Neural cell (in vitro differentiated cells): Measurements from ENCODE around the gene SPATA19. TPM values are rescaled to one million over a fixed set of nuclear protein-coding genes. Genes with fewer than 3 reads are reported as not detected.

Experiments used
- H2AFZ ChIP-seq: fragments of 200-600, 300-800 bp; sonication (generic), shearing (Covaris generic); 2 replicates; pipeline ENCODE4 v1.6.0; 2014; ENCODE audit warnings: low read depth, mild to moderate bottlenecking, antibody characterized with exemption, low read length, moderate library complexity
- H3F3A ChIP-seq: fragments of 200-600 bp; shearing (Covaris generic); 2 replicates; pipeline ENCODE4 v1.6.1; 2016; ENCODE audit warnings: mild to moderate bottlenecking, moderate library complexity, mixed read lengths, antibody characterized with exemption, low read length; ENCODE audit not compliant: insufficient read depth, poor library complexity, severe bottlenecking
- H3K27ac ChIP-seq: fragments of 200-600, 300-800 bp; sonication (generic), shearing (Covaris generic); 2 replicates; pipeline ENCODE4 v1.5.1; 2014; ENCODE audit warnings: mild to moderate bottlenecking, low read length, moderate library complexity
- H3K27me3 ChIP-seq: fragments of 300-800, 200-600 bp; sonication (generic), shearing (Covaris generic); 2 replicates; pipeline ENCODE4 v1.6.0; 2014; ENCODE audit warnings: mild to moderate bottlenecking, low read depth, low read length, moderate library complexity; ENCODE audit not compliant: insufficient read depth
- H3K36me3 ChIP-seq: fragments of 300-800, 200-600 bp; sonication (generic), shearing (Covaris generic); 2 replicates; pipeline ENCODE4 v1.5.1; 2014; ENCODE audit warnings: mild to moderate bottlenecking, antibody characterized with exemption, low read length, moderate library complexity; ENCODE audit not compliant: insufficient read depth
- H3K4me2 ChIP-seq: fragments of 300-800, 200-600 bp; sonication (generic), shearing (Covaris generic); 2 replicates; pipeline ENCODE4 v1.6.0; 2014; ENCODE audit warnings: mild to moderate bottlenecking, low read length
- H3K4me3 ChIP-seq: fragments of 300-800, 200-600 bp; sonication (generic), shearing (Covaris generic); 2 replicates; pipeline ENCODE4 v1.5.1; 2014; ENCODE audit warnings: mild to moderate bottlenecking, low read length, moderate library complexity
- H3K79me2 ChIP-seq: fragments of 200-600 bp; shearing (Covaris generic); replicated peaks from 2 replicates; pipeline ENCODE4 v1.6.0; 2014; ENCODE audit warnings: mild to moderate bottlenecking, low read length, moderate library complexity; ENCODE audit not compliant: insufficient read depth
- H3K9ac ChIP-seq: fragments of 300-800, 200-600 bp; sonication (generic), shearing (Covaris generic); 2 replicates; pipeline ENCODE4 v1.6.1; 2016; ENCODE audit warnings: mild to moderate bottlenecking, low read length, mixed read lengths
- H3K9me2 ChIP-seq: fragments of 200-600 bp; shearing (Covaris generic); 2 replicates; pipeline ENCODE4 v1.6.1; 2016; ENCODE audit warnings: mild to moderate bottlenecking, low read length, mixed read lengths; ENCODE audit not compliant: insufficient read depth
- H3K9me3 ChIP-seq: fragments of 200-600, 300-800 bp; sonication (generic), shearing (Covaris generic); 2 replicates; pipeline ENCODE4 v1.6.1; 2016; ENCODE audit warnings: mild to moderate bottlenecking, mixed run types, low read length, moderate library complexity, mixed read lengths
- H4K20me1 ChIP-seq: fragments of 200-600 bp; shearing (Covaris generic); 2 replicates; pipeline ENCODE4 v1.6.1; 2016; ENCODE audit warnings: mild to moderate bottlenecking, mixed run types; ENCODE audit not compliant: insufficient read depth
- EP300 ChIP-seq: fragments of 450-650 bp; conservative IDR thresholded peaks from 2 replicates; pipeline ENCODE4 v1.6.1; 2014; ENCODE audit warnings: antibody characterized with exemption, mild to moderate bottlenecking, moderate library complexity; ENCODE audit not compliant: poor library complexity, severe bottlenecking
- EZH2 ChIP-seq: fragments of 200-600, 300-800 bp; shearing (Covaris generic), sonication (generic); IDR thresholded peaks from 2 replicates; pipeline ENCODE4 v1.6.1; 2014; ENCODE audit warnings: antibody characterized with exemption, low read length, borderline replicate concordance, mild to moderate bottlenecking; ENCODE audit not compliant: insufficient read depth, poor library complexity, severe bottlenecking
- MXI1 ChIP-seq: fragments of 450-650 bp; conservative IDR thresholded peaks from 2 replicates; pipeline ENCODE4 v1.6.1; 2014; ENCODE audit warnings: antibody characterized with exemption, mild to moderate bottlenecking; ENCODE audit not compliant: poor library complexity, severe bottlenecking
- POLR2AphosphoS5 ChIP-seq: IDR thresholded peaks from 2 replicates; pipeline ENCODE4 v1.6.1; 2012
- RAD21 ChIP-seq: fragments of 450-650 bp; conservative IDR thresholded peaks from 2 replicates; pipeline ENCODE4 v1.6.1; 2014; ENCODE audit warnings: antibody characterized with exemption, mild to moderate bottlenecking, moderate library complexity
- SMC3 ChIP-seq: fragments of 450-650 bp; conservative IDR thresholded peaks from 2 replicates; pipeline ENCODE4 v1.6.1; 2014; ENCODE audit warnings: antibody characterized with exemption, mild to moderate bottlenecking, moderate library complexity; ENCODE audit not compliant: poor library complexity
- TAF1 ChIP-seq: IDR thresholded peaks from 2 replicates; pipeline ENCODE4 v1.6.1; 2012; ENCODE audit warnings: low read depth
- polyA plus RNA-seq: library from polyadenylated mRNA; depleted of rRNA; stranded (reverse); fragments of >200 nt; gene quantifications from 2 replicates; pipeline ENCODE4 v1.2.3, GENCODE V29; 2014
- TF ChIP-seq, protein P1 (sequence below): fragments of 450-650 bp; IDR thresholded peaks from 2 replicates; pipeline ENCODE4 v1.5.1; 2014; ENCODE audit warnings: antibody characterized with exemption, mild to moderate bottlenecking, moderate library complexity; ENCODE audit not compliant: poor library complexity, severe bottlenecking
- TF ChIP-seq, protein P2 (sequence below): IDR thresholded peaks from 2 replicates; pipeline ENCODE4 v1.6.1; 2012; ENCODE audit warnings: borderline replicate concordance

Gene SPATA19
- polyA plus RNA-seq, 1 donor from 2014 or later = not detected

DNA sequence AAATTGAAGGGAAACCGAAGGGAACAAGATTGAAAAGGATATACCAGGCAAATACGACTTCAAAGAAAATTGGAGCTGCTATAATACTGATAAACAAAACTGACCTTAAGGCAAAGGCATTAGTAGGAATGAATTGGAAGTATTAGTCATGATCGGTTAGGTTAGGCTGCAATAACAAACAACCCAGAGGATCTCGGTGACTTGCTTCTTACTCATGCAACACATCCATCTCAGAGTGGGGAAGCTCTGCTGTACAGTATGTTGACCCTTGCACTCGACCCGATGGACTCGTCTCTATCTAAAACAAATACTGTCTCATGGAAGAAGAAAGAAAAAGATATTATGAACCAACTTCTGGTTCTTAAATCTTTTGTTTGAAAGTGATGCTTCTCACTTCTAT lies 42.3 kb downstream of the SPATA19 start (continued):
- TF ChIP-seq SMC3 = no peak

GRCh38 chr11:133801356-133801755 lies 44.0 kb downstream of the SPATA19 start:
- no peaks in the 10 kb centered on the region for H3F3A ChIP-seq
- H3K4me3 ChIP-seq = no peak overlapping the region
- no peak overlapping the region for H3K27ac ChIP-seq
- H4K20me1 ChIP-seq = no peaks in the 10 kb centered on the region
- no peak overlapping the region for H3K9ac ChIP-seq
- no peaks in the 10 kb centered on the region for H3K36me3 ChIP-seq
- H3K79me2 ChIP-seq = no peaks in the 10 kb centered on the region
- no peak overlapping the region for H2AFZ ChIP-seq
- H3K4me2 ChIP-seq = no peak overlapping the region
- no peaks in the 10 kb centered on the region for H3K27me3 ChIP-seq
- TF ChIP-seq TAF1 (no peak), EP300 (no peak), SMC3 (no peak), RAD21 (no peak)
- TF ChIP-seq, protein P1, sequence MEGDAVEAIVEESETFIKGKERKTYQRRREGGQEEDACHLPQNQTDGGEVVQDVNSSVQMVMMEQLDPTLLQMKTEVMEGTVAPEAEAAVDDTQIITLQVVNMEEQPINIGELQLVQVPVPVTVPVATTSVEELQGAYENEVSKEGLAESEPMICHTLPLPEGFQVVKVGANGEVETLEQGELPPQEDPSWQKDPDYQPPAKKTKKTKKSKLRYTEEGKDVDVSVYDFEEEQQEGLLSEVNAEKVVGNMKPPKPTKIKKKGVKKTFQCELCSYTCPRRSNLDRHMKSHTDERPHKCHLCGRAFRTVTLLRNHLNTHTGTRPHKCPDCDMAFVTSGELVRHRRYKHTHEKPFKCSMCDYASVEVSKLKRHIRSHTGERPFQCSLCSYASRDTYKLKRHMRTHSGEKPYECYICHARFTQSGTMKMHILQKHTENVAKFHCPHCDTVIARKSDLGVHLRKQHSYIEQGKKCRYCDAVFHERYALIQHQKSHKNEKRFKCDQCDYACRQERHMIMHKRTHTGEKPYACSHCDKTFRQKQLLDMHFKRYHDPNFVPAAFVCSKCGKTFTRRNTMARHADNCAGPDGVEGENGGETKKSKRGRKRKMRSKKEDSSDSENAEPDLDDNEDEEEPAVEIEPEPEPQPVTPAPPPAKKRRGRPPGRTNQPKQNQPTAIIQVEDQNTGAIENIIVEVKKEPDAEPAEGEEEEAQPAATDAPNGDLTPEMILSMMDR = no peak
- H3K9me2 ChIP-seq = no peaks in the 10 kb centered on the region
- H3K9me3 ChIP-seq = no peaks in the 10 kb centered on the region

- Histone ChIP-seq H3F3A (no peaks in the 10 kb centered on the region), H3K9me3 (no peaks in the 10 kb centered on the region), H3K4me2 (no peak overlapping the region), H3K4me3 (no peak overlapping the region), H3K79me2 (no peaks in the 10 kb centered on the region), H3K27me3 (no peaks in the 10 kb centered on the region), H4K20me1 (no peaks in the 10 kb centered on the region), H3K9ac (no peak overlapping the region), H3K36me3 (no peaks in the 10 kb centered on the region), H2AFZ (no peak overlapping the region), H3K27ac (no peak overlapping the region), H3K9me2 (no peaks in the 10 kb centered on the region)
- TF ChIP-seq POLR2AphosphoS5 = no peak
- no peak for TF ChIP-seq EP300
- no peak for TF ChIP-seq MXI1
- TF ChIP-seq, protein P2, sequence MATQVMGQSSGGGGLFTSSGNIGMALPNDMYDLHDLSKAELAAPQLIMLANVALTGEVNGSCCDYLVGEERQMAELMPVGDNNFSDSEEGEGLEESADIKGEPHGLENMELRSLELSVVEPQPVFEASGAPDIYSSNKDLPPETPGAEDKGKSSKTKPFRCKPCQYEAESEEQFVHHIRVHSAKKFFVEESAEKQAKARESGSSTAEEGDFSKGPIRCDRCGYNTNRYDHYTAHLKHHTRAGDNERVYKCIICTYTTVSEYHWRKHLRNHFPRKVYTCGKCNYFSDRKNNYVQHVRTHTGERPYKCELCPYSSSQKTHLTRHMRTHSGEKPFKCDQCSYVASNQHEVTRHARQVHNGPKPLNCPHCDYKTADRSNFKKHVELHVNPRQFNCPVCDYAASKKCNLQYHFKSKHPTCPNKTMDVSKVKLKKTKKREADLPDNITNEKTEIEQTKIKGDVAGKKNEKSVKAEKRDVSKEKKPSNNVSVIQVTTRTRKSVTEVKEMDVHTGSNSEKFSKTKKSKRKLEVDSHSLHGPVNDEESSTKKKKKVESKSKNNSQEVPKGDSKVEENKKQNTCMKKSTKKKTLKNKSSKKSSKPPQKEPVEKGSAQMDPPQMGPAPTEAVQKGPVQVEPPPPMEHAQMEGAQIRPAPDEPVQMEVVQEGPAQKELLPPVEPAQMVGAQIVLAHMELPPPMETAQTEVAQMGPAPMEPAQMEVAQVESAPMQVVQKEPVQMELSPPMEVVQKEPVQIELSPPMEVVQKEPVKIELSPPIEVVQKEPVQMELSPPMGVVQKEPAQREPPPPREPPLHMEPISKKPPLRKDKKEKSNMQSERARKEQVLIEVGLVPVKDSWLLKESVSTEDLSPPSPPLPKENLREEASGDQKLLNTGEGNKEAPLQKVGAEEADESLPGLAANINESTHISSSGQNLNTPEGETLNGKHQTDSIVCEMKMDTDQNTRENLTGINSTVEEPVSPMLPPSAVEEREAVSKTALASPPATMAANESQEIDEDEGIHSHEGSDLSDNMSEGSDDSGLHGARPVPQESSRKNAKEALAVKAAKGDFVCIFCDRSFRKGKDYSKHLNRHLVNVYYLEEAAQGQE = no peak
- no peak for TF ChIP-seq RAD21
- no peak for TF ChIP-seq EZH2
- no peak for TF ChIP-seq TAF1
- TF ChIP-seq SMC3 = no peak
- TF ChIP-seq, protein P1 = no peak
These were observed 44.6 kb downstream of the SPATA19 start for GRCh38 chr11:133800666-133801065.
